Measurements from ENCODE around the gene GDF11.

DNA sequence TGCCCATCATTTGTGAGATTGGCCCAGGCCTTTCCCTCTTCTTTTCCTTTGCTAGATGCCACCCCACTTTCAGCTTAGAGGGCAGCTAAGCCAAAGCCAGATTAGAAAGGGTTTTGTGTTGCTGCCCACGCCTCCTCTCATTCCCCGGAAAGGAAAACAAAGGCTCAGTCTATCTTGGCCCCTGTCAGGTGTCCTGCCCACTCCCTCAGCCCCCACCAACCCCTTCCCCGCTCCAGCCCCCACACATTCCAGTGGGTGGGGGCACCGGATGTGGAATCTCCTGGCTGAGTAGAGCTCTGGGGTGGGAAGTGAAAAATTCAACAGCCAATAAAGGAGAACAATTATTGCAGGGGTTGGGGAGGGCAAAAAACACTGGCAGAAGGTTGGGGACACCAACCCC lies 24.9 kb upstream of the GDF11 start:
- no peak for TF ChIP-seq ZNF274 (IDR thresholded peaks at IDR 0.05; ENCODE audit: low read depth, low read length)
- no peak for TF ChIP-seq SUZ12 (IDR thresholded peaks at IDR 0.05; ENCODE audit: extremely low read depth, insufficient read depth, insufficient read length)
